ENCODE measurements around the gene MVB12A. TPM values are rescaled to one million over a fixed set of nuclear protein-coding genes. Genes with fewer than 3 reads are reported as not detected.

The MVB12A gene
- total RNA-seq, 2 experiments from 2014 or later, result 57.3 to 65.1 TPM

DNA sequence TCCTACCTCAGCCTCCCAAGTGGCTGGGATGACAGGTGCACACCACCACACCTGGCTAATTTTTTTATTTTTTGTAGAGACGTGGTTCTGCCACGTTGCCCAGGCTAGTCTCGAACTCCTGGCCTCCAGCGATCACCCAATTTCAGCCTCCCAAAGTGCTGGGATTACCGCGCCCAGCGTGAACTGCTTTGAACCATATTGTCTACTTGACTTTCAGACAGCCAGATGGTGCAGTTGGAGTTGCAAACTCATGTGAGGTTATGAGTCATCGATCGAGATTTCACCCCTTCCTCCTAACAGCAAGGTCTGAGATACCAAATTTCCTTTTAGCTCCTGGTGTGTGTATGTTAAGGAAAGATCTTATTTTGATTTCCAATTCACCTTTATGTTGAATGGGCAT, 53.2 kb downstream of the MVB12A start:
- CTCF ChIA-PET (ENCODE audit: unreplicated experiment), result no interaction called here

More for the DNA sequence above, 53.2 kb downstream of the MVB12A start:
- Histone ChIP-seq H4K20me1 (ENCODE audit: insufficient read depth, low read length) (no peaks in the 10 kb centered on the region), H3K4me2 (ENCODE audit: low read length) (no peak overlapping the region), H3K9me3 (ENCODE audit: low read length) (no peaks in the 10 kb centered on the region), H3K9me2 (ENCODE audit: insufficient read depth, low read length) (no peaks in the 10 kb centered on the region), H3K27ac (ENCODE audit: low read depth, low read length, poor library complexity, severe bottlenecking) (no peak overlapping the region), H3K4me3 (ENCODE audit: low read depth, low read length, poor library complexity, severe bottlenecking) (no peak overlapping the region), H3K79me2 (ENCODE audit: insufficient read depth, low read depth, low read length) (no peaks in the 10 kb centered on the region), H3K4me1 (ENCODE audit: insufficient read depth, low read length, poor library complexity, severe bottlenecking) (peaks cover 20% of the 10 kb centered on the region), H3K36me3 (ENCODE audit: insufficient read depth, low read length) (no peaks in the 10 kb centered on the region), H2AFZ (ENCODE audit: low read length) (no peak overlapping the region)
- BruUV-seq (replicated peaks), result no TSS peak
- TF ChIP-seq EZH2phosphoT487 (IDR thresholded peaks at IDR 0.05; ENCODE audit: borderline replicate concordance, low read depth, low read length), result no peak
- TF ChIP-seq CTCF (conservative IDR thresholded peaks at IDR 0.05; ENCODE audit: low read length), result no peak
- POLR2A ChIA-PET, result no interaction called here
- intact Hi-C loops (cut with micrococcal nuclease; ENCODE audit: unreplicated experiment), result no loop called here
- DNase-seq (ENCODE audit: low spot score), result no peak

Other genes starting within 250 kb of the MVB12A start
- gene USE1, start 204.7 kb upstream of the MVB12A start, total RNA-seq (2014; rRNA removed; shearing (Covaris generic)), result 31.2 TPM in 2 replicates
- 25.4 and 28.6 TPM in 2 replicates for gene USE1, start 204.7 kb upstream of the MVB12A start, total RNA-seq (2022)
- 5.9 and 10.2 TPM in 2 replicates for gene OCEL1, start 193.8 kb upstream of the MVB12A start, total RNA-seq (2014; rRNA removed; shearing (Covaris generic))
- 29.5 and 38.8 TPM in 2 replicates for gene OCEL1, start 193.8 kb upstream of the MVB12A start, total RNA-seq (2022)
- gene NR2F6, start 174.1 kb upstream of the MVB12A start, total RNA-seq (2014; rRNA removed; shearing (Covaris generic)), result 31.0 and 39.2 TPM in 2 replicates
- 30.0 and 33.1 TPM in 2 replicates for gene NR2F6, start 174.1 kb upstream of the MVB12A start, total RNA-seq (2022)
- gene USHBP1, start 155.3 kb upstream of the MVB12A start, total RNA-seq (2014; rRNA removed; shearing (Covaris generic)), result 2.4 and 3.1 TPM in 2 replicates
- gene USHBP1, start 155.3 kb upstream of the MVB12A start, total RNA-seq (2022), result 6.5 and 7.6 TPM in 2 replicates
- gene BABAM1, start 152.6 kb upstream of the MVB12A start, total RNA-seq (2014; rRNA removed; shearing (Covaris generic)), result 79.0 and 79.7 TPM in 2 replicates
- gene BABAM1, start 152.6 kb upstream of the MVB12A start, total RNA-seq (2022), result 107 and 118 TPM in 2 replicates
- gene ANKLE1, start 138.1 kb upstream of the MVB12A start, total RNA-seq (2014; rRNA removed; shearing (Covaris generic)), result 35.2 and 45.1 TPM in 2 replicates
- 53.7 and 59.4 TPM in 2 replicates for gene ANKLE1, start 138.1 kb upstream of the MVB12A start, total RNA-seq (2022)
- gene ABHD8, start 116.6 kb upstream of the MVB12A start, total RNA-seq (2014; rRNA removed; shearing (Covaris generic)), result 11.6 TPM in 2 replicates
- 17.3 and 18.9 TPM in 2 replicates for gene ABHD8, start 116.6 kb upstream of the MVB12A start, total RNA-seq (2022)
- gene MRPL34, start 114.2 kb upstream of the MVB12A start, total RNA-seq (2014; rRNA removed; shearing (Covaris generic)), result 174 and 182 TPM in 2 replicates
- gene MRPL34, start 114.2 kb upstream of the MVB12A start, total RNA-seq (2022), result 168 and 173 TPM in 2 replicates
- 36.6 and 39.2 TPM in 2 replicates for gene DDA1, start 110.5 kb upstream of the MVB12A start, total RNA-seq (2014; rRNA removed; shearing (Covaris generic))
- gene DDA1, start 110.5 kb upstream of the MVB12A start, total RNA-seq (2022), result 48.8 and 57.9 TPM in 2 replicates
- gene ANO8, start 85.2 kb upstream of the MVB12A start, total RNA-seq (2014; rRNA removed; shearing (Covaris generic)), result 4.3 and 5.9 TPM in 2 replicates
- gene ANO8, start 85.2 kb upstream of the MVB12A start, total RNA-seq (2022), result 12.8 and 13.5 TPM in 2 replicates
- gene GTPBP3, start 82.5 kb upstream of the MVB12A start, total RNA-seq (2014; rRNA removed; shearing (Covaris generic)), result 83.2 and 103 TPM in 2 replicates
- 104 and 113 TPM in 2 replicates for gene GTPBP3, start 82.5 kb upstream of the MVB12A start, total RNA-seq (2022)
- 0.16 and 0.28 TPM in 2 replicates for gene PLVAP, start 42.7 kb upstream of the MVB12A start, total RNA-seq (2014; rRNA removed; shearing (Covaris generic))
- 0.31 and 1.5 TPM in 2 replicates for gene PLVAP, start 42.7 kb upstream of the MVB12A start, total RNA-seq (2022)
- 2.4 and 2.9 TPM in 2 replicates for gene CCDC194, start 25.9 kb upstream of the MVB12A start, total RNA-seq (2014; rRNA removed; shearing (Covaris generic))
- gene CCDC194, start 25.9 kb upstream of the MVB12A start, total RNA-seq (2022), result 8.5 and 8.8 TPM in 2 replicates
- 101 and 134 TPM in 2 replicates for gene BST2, start 14.4 kb upstream of the MVB12A start, total RNA-seq (2014; rRNA removed; shearing (Covaris generic))
- gene BST2, start 14.4 kb upstream of the MVB12A start, total RNA-seq (2022), result 114 and 146 TPM in 2 replicates
- not detected in 2 replicates for gene TMEM221, start 28.6 kb downstream of the MVB12A start, total RNA-seq (2014; rRNA removed; shearing (Covaris generic))
- not detected in 2 replicates for gene TMEM221, start 28.6 kb downstream of the MVB12A start, total RNA-seq (2022)
- gene NXNL1, start 40.9 kb downstream of the MVB12A start, total RNA-seq (2014; rRNA removed; shearing (Covaris generic)), result not detected in 2 replicates
- not detected in 2 replicates for gene NXNL1, start 40.9 kb downstream of the MVB12A start, total RNA-seq (2022)
- 2.5 and 3.3 TPM in 2 replicates for gene SLC27A1, start 50.5 kb downstream of the MVB12A start, total RNA-seq (2014; rRNA removed; shearing (Covaris generic))
- gene SLC27A1, start 50.5 kb downstream of the MVB12A start, total RNA-seq (2022), result 2.7 and 3.2 TPM in 2 replicates
- gene PGLS, start 91.6 kb downstream of the MVB12A start, total RNA-seq (2014; rRNA removed; shearing (Covaris generic)), result 86.5 and 107 TPM in 2 replicates
- gene PGLS, start 91.6 kb downstream of the MVB12A start, total RNA-seq (2022), result 146 and 158 TPM in 2 replicates
- gene COLGALT1, start 135.6 kb downstream of the MVB12A start, total RNA-seq (2014; rRNA removed; shearing (Covaris generic)), result 43.0 and 49.6 TPM in 2 replicates
- 57.2 and 68.6 TPM in 2 replicates for gene COLGALT1, start 135.6 kb downstream of the MVB12A start, total RNA-seq (2022)